ENCODE results near the gene ZFX. TPM values are rescaled to one million over a fixed set of nuclear protein-coding genes. Genes with fewer than 3 reads are reported as not detected.

ZFX gene
- total RNA-seq, 1 experiment from 2014 or later, result 36.1 TPM

DNA sequence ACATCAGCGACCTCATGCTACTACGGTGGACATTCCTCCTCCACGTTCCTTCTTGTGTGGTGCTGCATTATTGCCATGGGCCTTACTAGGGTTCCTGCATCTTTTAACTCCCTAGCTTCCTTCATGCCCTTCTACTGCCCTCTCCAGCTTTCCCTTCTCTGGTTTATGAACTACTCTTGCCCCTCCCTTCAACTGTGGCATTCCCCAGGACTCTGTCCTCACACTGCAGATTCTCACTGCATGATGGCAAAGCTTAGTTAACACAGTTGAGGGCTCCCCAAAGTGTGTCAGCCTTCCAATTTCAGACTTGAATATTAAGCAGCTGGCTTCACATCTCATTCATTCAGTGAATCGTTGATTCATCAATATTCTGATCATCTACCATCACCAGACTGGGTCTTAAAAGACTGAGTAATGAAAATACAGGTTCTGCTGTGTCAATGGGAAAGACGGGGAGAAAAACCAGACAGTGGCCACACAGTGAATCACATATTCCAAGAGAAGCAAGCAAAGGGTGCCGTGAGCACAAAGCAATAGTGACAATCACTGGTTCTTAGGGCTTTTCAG, 53.0 kb downstream of the ZFX start:
- intact Hi-C loops (cut with micrococcal nuclease; ENCODE audit: unreplicated experiment), result no loop called here
- no peak overlapping the region for H3K27ac Mint-ChIP-seq (ENCODE audit: unreplicated experiment)
- no peaks in the 10 kb centered on the region for H3K9me3 Mint-ChIP-seq (ENCODE audit: unreplicated experiment)
- POLR2A ChIA-PET, result no interaction called here
- no peak for DNase-seq
- H3K36me3 Mint-ChIP-seq (ENCODE audit: insufficient read depth, unreplicated experiment), result peaks cover 21% of the 10 kb centered on the region
- Histone ChIP-seq H3K36me3 (ENCODE audit: control insufficient read depth, insufficient read depth, low read length) (no peaks in the 10 kb centered on the region), H3K27me3 (replicated peaks; ENCODE audit: control insufficient read depth, insufficient read depth, low read length) (no peaks in the 10 kb centered on the region), H3K4me3 (ENCODE audit: low read depth, low read length) (no peak overlapping the region), H3K9me3 (no peaks in the 10 kb centered on the region), H3K4me1 (no peaks in the 10 kb centered on the region)
- CTCF ChIA-PET, result no interaction called here
- H3K4me1 Mint-ChIP-seq (ENCODE audit: low read depth, unreplicated experiment), result peaks cover 33% of the 10 kb centered on the region
- H3K27me3 Mint-ChIP-seq (ENCODE audit: insufficient read depth, unreplicated experiment), result no peaks in the 10 kb centered on the region
- TF ChIP-seq, protein P1, sequence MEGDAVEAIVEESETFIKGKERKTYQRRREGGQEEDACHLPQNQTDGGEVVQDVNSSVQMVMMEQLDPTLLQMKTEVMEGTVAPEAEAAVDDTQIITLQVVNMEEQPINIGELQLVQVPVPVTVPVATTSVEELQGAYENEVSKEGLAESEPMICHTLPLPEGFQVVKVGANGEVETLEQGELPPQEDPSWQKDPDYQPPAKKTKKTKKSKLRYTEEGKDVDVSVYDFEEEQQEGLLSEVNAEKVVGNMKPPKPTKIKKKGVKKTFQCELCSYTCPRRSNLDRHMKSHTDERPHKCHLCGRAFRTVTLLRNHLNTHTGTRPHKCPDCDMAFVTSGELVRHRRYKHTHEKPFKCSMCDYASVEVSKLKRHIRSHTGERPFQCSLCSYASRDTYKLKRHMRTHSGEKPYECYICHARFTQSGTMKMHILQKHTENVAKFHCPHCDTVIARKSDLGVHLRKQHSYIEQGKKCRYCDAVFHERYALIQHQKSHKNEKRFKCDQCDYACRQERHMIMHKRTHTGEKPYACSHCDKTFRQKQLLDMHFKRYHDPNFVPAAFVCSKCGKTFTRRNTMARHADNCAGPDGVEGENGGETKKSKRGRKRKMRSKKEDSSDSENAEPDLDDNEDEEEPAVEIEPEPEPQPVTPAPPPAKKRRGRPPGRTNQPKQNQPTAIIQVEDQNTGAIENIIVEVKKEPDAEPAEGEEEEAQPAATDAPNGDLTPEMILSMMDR (IDR thresholded peaks at IDR 0.05; ENCODE audit: insufficient read depth in 1 of 2, low read depth in 1 of 2, low read length in 1 of 2, severe bottlenecking in 1 of 2, unreplicated experiment in 1 of 2), result no peak
- BruUV-seq (replicated peaks), result no TSS peak
- no peak overlapping the region for H3K4me3 Mint-ChIP-seq (ENCODE audit: unreplicated experiment)

DNA sequence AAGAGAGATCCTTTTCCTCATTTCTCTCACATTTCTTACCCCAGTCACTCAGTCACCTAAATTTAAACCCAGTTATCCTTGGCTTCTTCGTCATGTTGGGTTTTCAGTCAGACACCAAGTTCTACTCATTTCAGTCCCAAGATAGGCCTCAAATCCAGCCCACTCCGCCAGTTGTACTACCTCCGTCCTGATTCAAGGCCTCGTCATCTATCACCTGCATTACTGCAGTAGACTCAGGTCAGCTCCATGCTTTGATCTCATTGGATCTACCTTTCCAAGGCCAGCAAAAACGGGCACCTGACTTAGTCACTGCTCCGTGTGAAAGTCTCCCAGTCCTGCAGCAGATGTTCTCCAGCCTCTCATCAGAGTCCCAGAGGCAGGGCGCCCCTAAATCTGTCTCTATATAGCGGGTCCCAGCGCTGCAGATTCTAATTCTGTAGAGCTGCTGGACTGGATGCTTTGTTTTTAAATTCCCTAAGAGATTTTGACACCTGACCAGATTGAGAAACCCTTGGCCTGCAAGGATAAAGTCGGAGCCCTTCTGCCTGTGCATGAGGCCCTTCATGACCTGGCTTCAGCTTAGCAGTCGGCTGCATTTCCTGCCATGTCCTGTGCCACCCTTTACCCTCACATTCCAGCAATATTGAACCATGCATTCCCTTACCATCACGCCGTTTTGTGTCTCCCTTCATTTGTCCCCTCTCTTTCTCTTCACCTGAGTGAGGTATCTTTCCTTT, 53.7 kb downstream of the ZFX start:
- Mint-ChIP-seq H3K36me3 (ENCODE audit: insufficient read depth, unreplicated experiment) (peaks cover 28% of the 10 kb centered on the region), H3K27ac (ENCODE audit: unreplicated experiment) (no peak overlapping the region), H3K27me3 (ENCODE audit: insufficient read depth, unreplicated experiment) (no peaks in the 10 kb centered on the region), H3K9me3 (ENCODE audit: unreplicated experiment) (no peaks in the 10 kb centered on the region), H3K4me3 (ENCODE audit: unreplicated experiment) (no peak overlapping the region), H3K4me1 (ENCODE audit: low read depth, unreplicated experiment) (peaks cover 33% of the 10 kb centered on the region)
- ChIA-PET POLR2A (no interaction called here), CTCF (no interaction called here)
- Histone ChIP-seq H3K27me3 (replicated peaks; ENCODE audit: control insufficient read depth, insufficient read depth, low read length) (no peaks in the 10 kb centered on the region), H3K4me3 (ENCODE audit: low read depth, low read length) (no peak overlapping the region), H3K4me1 (no peaks in the 10 kb centered on the region), H3K36me3 (ENCODE audit: control insufficient read depth, insufficient read depth, low read length) (no peaks in the 10 kb centered on the region), H3K9me3 (no peaks in the 10 kb centered on the region)
- intact Hi-C loops (cut with micrococcal nuclease; ENCODE audit: unreplicated experiment), result no loop called here
- DNase-seq, result no peak
- no TSS peak for BruUV-seq (replicated peaks)
- TF ChIP-seq, protein P1 (IDR thresholded peaks at IDR 0.05; ENCODE audit: insufficient read depth in 1 of 2, low read depth in 1 of 2, low read length in 1 of 2, severe bottlenecking in 1 of 2, unreplicated experiment in 1 of 2), result no peak

DNA sequence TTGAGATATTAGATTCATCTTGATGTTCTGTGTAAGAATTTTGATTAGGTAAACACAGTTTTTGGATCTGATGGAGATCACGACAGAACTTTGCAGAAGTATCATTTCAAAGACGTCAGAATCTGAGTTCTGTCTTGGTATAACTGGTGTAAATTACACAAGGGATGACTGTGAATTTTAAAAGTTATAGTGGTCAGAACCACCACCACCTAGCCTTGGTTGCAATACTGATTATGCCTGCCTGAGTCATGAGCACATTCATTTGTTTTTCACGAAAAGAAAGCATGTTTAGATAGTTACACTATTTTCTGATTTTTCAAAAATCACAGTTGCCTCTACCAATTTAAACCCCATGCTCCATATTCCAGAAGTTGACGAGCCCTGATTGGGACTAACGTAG, 54.8 kb downstream of the ZFX start:
- Histone ChIP-seq H3K4me1 (no peaks in the 10 kb centered on the region), H3K9me3 (no peaks in the 10 kb centered on the region), H3K4me3 (ENCODE audit: low read depth, low read length) (no peak overlapping the region), H3K36me3 (ENCODE audit: control insufficient read depth, insufficient read depth, low read length) (no peaks in the 10 kb centered on the region), H3K27me3 (replicated peaks; ENCODE audit: control insufficient read depth, insufficient read depth, low read length) (no peaks in the 10 kb centered on the region)
- TF ChIP-seq, protein P1 (IDR thresholded peaks at IDR 0.05; ENCODE audit: insufficient read depth in 1 of 2, low read depth in 1 of 2, low read length in 1 of 2, severe bottlenecking in 1 of 2, unreplicated experiment in 1 of 2), result no peak
- no peaks in the 10 kb centered on the region for H3K27me3 Mint-ChIP-seq (ENCODE audit: insufficient read depth, unreplicated experiment)
- no peak overlapping the region for H3K27ac Mint-ChIP-seq (ENCODE audit: unreplicated experiment)
- DNase-seq, result no peak
- H3K36me3 Mint-ChIP-seq (ENCODE audit: insufficient read depth, unreplicated experiment), result peaks cover 19% of the 10 kb centered on the region
- no TSS peak for BruUV-seq (replicated peaks)
- intact Hi-C loops (cut with micrococcal nuclease; ENCODE audit: unreplicated experiment), result no loop called here
- POLR2A ChIA-PET, result no interaction called here
- H3K4me3 Mint-ChIP-seq (ENCODE audit: unreplicated experiment), result no peak overlapping the region
- peaks cover 33% of the 10 kb centered on the region for H3K4me1 Mint-ChIP-seq (ENCODE audit: low read depth, unreplicated experiment)
- CTCF ChIA-PET, result no interaction called here
- no peaks in the 10 kb centered on the region for H3K9me3 Mint-ChIP-seq (ENCODE audit: unreplicated experiment)
